OCI-LY3 (cell line): ENCODE data around the gene RAMP1.

Experiments used
- H2AFZ ChIP-seq: fragments of 200-600, 300-600 bp; shearing (Covaris generic); 2 replicates; pipeline ENCODE4 v1.6.0; 2014; ENCODE audit warnings: antibody characterized with exemption, low read depth, low read length
- H3K27ac ChIP-seq: fragments of 200-600, 300-600 bp; sonication (generic); 2 replicates; pipeline ENCODE4 v1.5.1; 2014; ENCODE audit warnings: mild to moderate bottlenecking, low read length, moderate library complexity, mixed read lengths
- H3K27me3 ChIP-seq: fragments of 200-600, 300-600 bp; sonication (generic); 2 replicates; pipeline ENCODE4 v1.6.1; 2014; ENCODE audit warnings: low read depth, low read length, mixed read lengths
- H3K36me3 ChIP-seq: fragments of 200-600, 300-600 bp; sonication (generic); replicated peaks from 2 replicates; pipeline ENCODE3; 2014; ENCODE audit warnings: low read depth, low read length, mixed read lengths
- H3K4me1 ChIP-seq: fragments of 300-600, 200-600 bp; sonication (generic); 2 replicates; pipeline ENCODE4 v1.6.1; 2014; ENCODE audit warnings: low read length, mixed read lengths
- H3K4me2 ChIP-seq: fragments of 200-600, 300-600 bp; sonication (generic); 2 replicates; pipeline ENCODE4 v1.6.1; 2014; ENCODE audit warnings: low read length, mixed read lengths
- H3K4me3 ChIP-seq: fragments of 300-600, 200-600 bp; sonication (generic); 2 replicates; pipeline ENCODE4 v1.5.1; 2014; ENCODE audit warnings: antibody characterized with exemption, mild to moderate bottlenecking, low read length, moderate library complexity
- H3K79me2 ChIP-seq: fragments of 300-600, 200-600 bp; shearing (Covaris generic); 2 replicates; pipeline ENCODE4 v1.6.1; 2014; ENCODE audit warnings: mild to moderate bottlenecking, low read length, mixed read lengths
- H3K9ac ChIP-seq: fragments of 300-600, 200-600 bp; shearing (Covaris generic); 2 replicates; pipeline ENCODE4 v1.6.0; 2014; ENCODE audit warnings: mild to moderate bottlenecking, low read length, moderate library complexity
- H3K9me3 ChIP-seq: fragments of 200-600, 300-600 bp; shearing (Covaris generic); 2 replicates; pipeline ENCODE4 v1.6.1; 2014; ENCODE audit warnings: low read length, mixed read lengths; ENCODE audit not compliant: insufficient read depth
- H4K20me1 ChIP-seq: fragments of 200-600, 300-600 bp; sonication (generic); 2 replicates; pipeline ENCODE4 v1.6.1; 2016; ENCODE audit warnings: low read length, mixed read lengths; ENCODE audit not compliant: insufficient read depth
- EZH2phosphoT487 ChIP-seq: fragments of 200-600 bp; shearing (Covaris generic); IDR thresholded peaks from 2 replicates; pipeline ENCODE4 v1.6.1; 2018; ENCODE audit warnings: antibody characterized with exemption, mixed run types, low read depth
- TF ChIP-seq, protein P1 (sequence below): fragments of 200-600, 300-600 bp; sonication (generic); IDR thresholded peaks from 2 replicates; pipeline ENCODE4 v1.5.1; 2014; ENCODE audit warnings: antibody characterized with exemption, low read length, low read depth

The RAMP1 gene

DNA sequence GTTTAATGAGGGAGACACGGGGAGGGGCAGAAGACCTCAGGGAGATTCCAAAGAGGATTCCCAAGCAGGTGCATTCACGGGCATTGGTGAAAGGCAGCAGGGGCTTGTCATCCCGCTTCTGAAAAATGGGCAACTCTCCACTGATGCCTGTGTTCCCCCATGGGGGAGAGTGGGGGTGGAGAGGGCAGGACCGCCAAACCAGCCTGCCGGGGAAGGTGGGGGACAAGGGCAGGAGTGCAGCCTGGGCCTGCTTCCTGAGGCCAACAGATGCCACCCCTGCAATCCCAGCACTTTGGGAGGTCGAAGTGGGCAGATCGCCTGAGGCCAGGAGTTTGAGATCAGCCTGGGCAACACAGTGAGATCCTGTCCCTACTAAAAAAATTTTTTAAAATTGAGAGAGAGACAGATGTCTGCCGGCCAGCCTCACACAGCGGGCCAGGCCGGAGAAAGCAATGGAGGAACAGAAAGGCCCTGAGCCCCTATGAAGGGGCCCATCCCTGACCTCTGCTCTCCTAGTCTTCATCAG, 62.6 kb downstream of the RAMP1 start:
- H3K79me2 ChIP-seq = no peaks in the 10 kb centered on the region
- H2AFZ ChIP-seq = no peak overlapping the region
- H3K27ac ChIP-seq = no peak overlapping the region
- H3K4me2 ChIP-seq = no peak overlapping the region
- H3K9ac ChIP-seq = no peak overlapping the region
- no peaks in the 10 kb centered on the region for H3K9me3 ChIP-seq
- H3K36me3 ChIP-seq = no peaks in the 10 kb centered on the region
- peaks cover 15% of the 10 kb centered on the region for H3K4me1 ChIP-seq
- H3K4me3 ChIP-seq = no peak overlapping the region
- no peaks in the 10 kb centered on the region for H4K20me1 ChIP-seq
- TF ChIP-seq, protein P1, sequence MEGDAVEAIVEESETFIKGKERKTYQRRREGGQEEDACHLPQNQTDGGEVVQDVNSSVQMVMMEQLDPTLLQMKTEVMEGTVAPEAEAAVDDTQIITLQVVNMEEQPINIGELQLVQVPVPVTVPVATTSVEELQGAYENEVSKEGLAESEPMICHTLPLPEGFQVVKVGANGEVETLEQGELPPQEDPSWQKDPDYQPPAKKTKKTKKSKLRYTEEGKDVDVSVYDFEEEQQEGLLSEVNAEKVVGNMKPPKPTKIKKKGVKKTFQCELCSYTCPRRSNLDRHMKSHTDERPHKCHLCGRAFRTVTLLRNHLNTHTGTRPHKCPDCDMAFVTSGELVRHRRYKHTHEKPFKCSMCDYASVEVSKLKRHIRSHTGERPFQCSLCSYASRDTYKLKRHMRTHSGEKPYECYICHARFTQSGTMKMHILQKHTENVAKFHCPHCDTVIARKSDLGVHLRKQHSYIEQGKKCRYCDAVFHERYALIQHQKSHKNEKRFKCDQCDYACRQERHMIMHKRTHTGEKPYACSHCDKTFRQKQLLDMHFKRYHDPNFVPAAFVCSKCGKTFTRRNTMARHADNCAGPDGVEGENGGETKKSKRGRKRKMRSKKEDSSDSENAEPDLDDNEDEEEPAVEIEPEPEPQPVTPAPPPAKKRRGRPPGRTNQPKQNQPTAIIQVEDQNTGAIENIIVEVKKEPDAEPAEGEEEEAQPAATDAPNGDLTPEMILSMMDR = no peak
- no peak for TF ChIP-seq EZH2phosphoT487
- no peaks in the 10 kb centered on the region for H3K27me3 ChIP-seq

DNA sequence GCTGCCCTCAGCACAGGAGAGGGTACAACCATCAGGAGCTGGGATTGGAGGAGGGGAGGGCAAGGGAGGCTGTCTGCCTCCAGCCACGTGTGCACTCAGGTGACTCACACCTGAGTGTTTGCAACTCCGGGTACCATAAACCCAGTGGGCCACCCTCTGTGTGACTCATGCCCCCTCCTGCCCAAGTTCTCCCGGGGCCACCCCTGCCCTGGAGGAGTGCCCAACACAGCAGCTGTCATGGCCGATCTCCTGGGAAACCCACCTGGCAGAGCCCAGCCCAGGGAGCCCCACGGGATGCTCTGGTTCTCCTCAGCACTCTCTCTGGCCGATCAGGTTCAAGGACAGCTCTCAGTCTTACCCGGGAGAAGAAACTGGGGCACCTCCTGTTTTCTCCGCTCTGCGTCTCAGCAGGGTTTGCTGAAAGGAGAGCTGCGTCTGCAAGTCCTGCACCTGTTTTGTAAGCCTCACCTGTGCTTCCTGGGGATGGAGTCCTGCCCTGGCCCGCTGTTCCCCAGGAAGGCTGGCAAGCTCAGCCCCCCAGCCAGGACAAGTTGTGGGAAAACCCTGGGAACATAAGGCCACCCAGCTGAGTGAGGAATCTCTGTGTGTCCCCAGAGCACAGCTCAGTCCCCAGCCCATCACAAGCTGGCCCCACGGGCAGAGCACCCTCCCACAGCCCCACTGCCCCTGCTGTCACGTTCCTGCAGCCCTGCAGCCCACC, 63.4 kb downstream of the RAMP1 start:
- Histone ChIP-seq H2AFZ (0 out of 2 replicates have a peak overlapping the region, but pooled peaks have one; percentile 21), H3K27ac (no peak overlapping the region), H3K4me3 (peak overlapping the region; percentile 79), H3K79me2 (no peaks in the 10 kb centered on the region), H3K36me3 (no peaks in the 10 kb centered on the region), H3K9ac (peak overlapping the region; percentile 65), H4K20me1 (no peaks in the 10 kb centered on the region), H3K4me2 (peak overlapping the region; percentile 82), H3K9me3 (no peaks in the 10 kb centered on the region), H3K4me1 (peaks cover 15% of the 10 kb centered on the region), H3K27me3 (no peaks in the 10 kb centered on the region)
- TF ChIP-seq EZH2phosphoT487 = no peak
- TF ChIP-seq, protein P1 = no peak

DNA sequence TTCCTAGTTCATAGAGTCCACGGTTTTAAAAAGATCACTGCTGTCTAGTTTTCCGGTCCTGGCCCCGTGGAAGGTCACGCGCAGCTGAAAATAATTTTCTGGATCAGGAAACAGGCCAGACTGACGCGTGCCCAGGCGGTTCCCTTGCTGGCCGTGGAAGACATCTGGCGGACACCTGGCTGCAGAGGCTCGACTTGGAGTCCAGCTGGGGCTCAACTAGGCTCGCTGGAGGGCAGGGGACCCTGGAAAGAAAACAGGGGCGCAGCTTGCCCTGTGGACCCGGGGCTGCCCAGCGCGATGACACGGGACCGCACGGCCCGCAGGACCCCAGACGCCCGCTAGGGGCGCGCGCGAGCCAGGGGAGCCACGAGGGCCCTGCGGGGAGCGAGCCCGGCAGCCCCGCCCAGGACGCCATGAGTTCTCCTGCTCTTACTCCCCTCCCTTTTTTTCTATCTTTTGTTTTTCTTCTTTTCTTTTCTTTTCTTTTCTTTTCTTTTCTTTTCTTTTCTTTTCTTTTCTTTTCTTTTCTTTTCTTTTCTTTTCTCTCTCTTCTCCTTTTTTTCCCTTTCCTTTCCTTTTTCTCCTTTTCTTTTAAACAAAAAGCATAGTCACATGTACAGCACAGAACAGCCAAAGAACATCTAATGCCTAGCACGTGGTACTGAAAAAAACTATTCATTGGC, 64.2 kb downstream of the RAMP1 start:
- peak overlapping the region; percentile 54; the same call in 1 of the 2 replicates for H2AFZ ChIP-seq
- H3K27ac ChIP-seq = no peak overlapping the region
- no peaks in the 10 kb centered on the region for H3K36me3 ChIP-seq
- peak overlapping the region; percentile 65 for H3K9ac ChIP-seq
- no peaks in the 10 kb centered on the region for H3K79me2 ChIP-seq
- TF ChIP-seq EZH2phosphoT487 = no peak
- TF ChIP-seq, protein P1 = peak; percentile 48
- peak overlapping the region; percentile 79 for H3K4me3 ChIP-seq
- no peaks in the 10 kb centered on the region for H3K27me3 ChIP-seq
- no peaks in the 10 kb centered on the region for H4K20me1 ChIP-seq
- H3K4me1 ChIP-seq = peaks cover 15% of the 10 kb centered on the region
- H3K9me3 ChIP-seq = no peaks in the 10 kb centered on the region
- peak overlapping the region; percentile 82 for H3K4me2 ChIP-seq

DNA sequence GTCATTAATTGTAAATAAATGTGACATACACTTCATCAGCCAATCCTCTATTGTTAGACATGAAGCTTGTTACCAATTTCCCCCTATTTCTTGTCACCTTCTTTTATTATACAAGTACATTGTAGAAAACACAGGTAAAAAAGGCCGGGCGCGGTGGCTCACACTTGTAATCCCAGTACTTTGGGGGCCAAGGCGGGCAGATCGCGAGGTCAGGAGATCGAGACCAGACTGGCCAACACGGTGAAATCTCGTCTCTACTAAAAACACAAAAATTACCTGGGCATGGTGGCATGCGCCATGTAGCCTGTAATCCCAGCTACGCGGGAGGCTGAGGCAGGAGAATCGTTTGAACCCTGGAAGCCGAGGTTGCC, 64.7 kb downstream of the RAMP1 start:
- H3K4me3 ChIP-seq = no peak overlapping the region
- H3K4me1 ChIP-seq = peaks cover 13% of the 10 kb centered on the region
- no peaks in the 10 kb centered on the region for H3K9me3 ChIP-seq
- no peaks in the 10 kb centered on the region for H3K36me3 ChIP-seq
- no peaks in the 10 kb centered on the region for H3K27me3 ChIP-seq
- H2AFZ ChIP-seq = 0 out of 2 replicates have a peak overlapping the region, but pooled peaks have one; percentile 54
- H3K4me2 ChIP-seq = no peak overlapping the region
- no peaks in the 10 kb centered on the region for H3K79me2 ChIP-seq
- no peak overlapping the region for H3K9ac ChIP-seq
- H3K27ac ChIP-seq = no peak overlapping the region
- no peaks in the 10 kb centered on the region for H4K20me1 ChIP-seq
- TF ChIP-seq, protein P1 = no peak
- no peak for TF ChIP-seq EZH2phosphoT487
